Mesendoderm (in vitro differentiated cells): ENCODE results near the gene ACVR1.

Experiments
- DNase-seq: peaks from one replicate; pipeline ENCODE4 v3.0.0; 2013
- H2AK5ac ChIP-seq: 2 replicates; pipeline ENCODE4 v1.6.1; 2013; ENCODE audit warnings: low read length, inconsistent platforms
- H2BK120ac ChIP-seq: 2 replicates; pipeline ENCODE4 v1.6.1; 2013; ENCODE audit warnings: low read depth, mild to moderate bottlenecking, low read length, moderate library complexity, mixed read lengths
- H2BK15ac ChIP-seq: replicated peaks from 2 replicates; pipeline ENCODE4 v1.6.1; 2013; ENCODE audit warnings: low read depth, mild to moderate bottlenecking, moderate library complexity
- H2BK5ac ChIP-seq: 2 replicates; pipeline ENCODE4 v1.6.1; 2013; ENCODE audit warnings: low read length, inconsistent platforms
- H3K18ac ChIP-seq: 2 replicates; pipeline ENCODE4 v1.6.1; 2013; ENCODE audit warnings: mild to moderate bottlenecking, low read length, mixed read lengths
- H3K23ac ChIP-seq: one replicate; pipeline ENCODE4 v1.6.1; 2013; ENCODE audit warnings: low read length
- H3K27ac ChIP-seq: 2 replicates; pipeline ENCODE4 v1.5.1; 2013; ENCODE audit warnings: low read depth, mild to moderate bottlenecking, inconsistent platforms, low read length, moderate library complexity
- H3K27me3 ChIP-seq: 2 replicates; pipeline ENCODE4 v1.6.1; 2013; ENCODE audit warnings: low read length, control low read depth, mild to moderate bottlenecking, inconsistent platforms; ENCODE audit not compliant: insufficient read depth, poor library complexity
- H3K36me3 ChIP-seq: 2 replicates; pipeline ENCODE4 v1.6.1; 2013; ENCODE audit warnings: low read length, inconsistent platforms; ENCODE audit not compliant: control insufficient read depth, insufficient read depth
- H3K4ac ChIP-seq: one replicate; pipeline ENCODE4 v1.6.1; 2013; ENCODE audit warnings: low read depth, mild to moderate bottlenecking, low read length, moderate library complexity
- H3K4me1 ChIP-seq: 2 replicates; pipeline ENCODE4 v1.6.1; 2013; ENCODE audit warnings: low read depth, low read length, inconsistent platforms; ENCODE audit not compliant: control insufficient read depth
- H3K4me2 ChIP-seq: 2 replicates; pipeline ENCODE4 v1.6.1; 2013; ENCODE audit warnings: low read length
- H3K4me3 ChIP-seq: 2 replicates; pipeline ENCODE4 v1.5.1; 2013; ENCODE audit warnings: mild to moderate bottlenecking, low read length
- H3K56ac ChIP-seq: one replicate; pipeline ENCODE4 v1.6.1; 2013; ENCODE audit warnings: low read length
- H3K79me1 ChIP-seq: 2 replicates; pipeline ENCODE4 v1.6.1; 2013; ENCODE audit warnings: low read length, inconsistent platforms
- H3K79me2 ChIP-seq: 2 replicates; pipeline ENCODE4 v1.6.1; 2013; ENCODE audit warnings: mild to moderate bottlenecking, low read length; ENCODE audit not compliant: control insufficient read depth, insufficient read depth
- H3K9ac ChIP-seq: 2 replicates; pipeline ENCODE4 v1.6.1; 2013; ENCODE audit warnings: low read length, inconsistent platforms
- H4K5ac ChIP-seq: one replicate; pipeline ENCODE4 v1.6.1; 2013; ENCODE audit warnings: low read length
- H4K8ac ChIP-seq: one replicate; pipeline ENCODE4 v1.6.1; 2013; ENCODE audit warnings: low read depth, mild to moderate bottlenecking, control low read depth, low read length, moderate library complexity
- WGBS: extraction: QIAGEN DNeasy Blood & Tissue Kit; methylation state at CpG from one replicate; pipeline ENCODE4 v1.1.7; 2013; ENCODE audit warnings: low lambda C conversion rate, missing lambda C conversion rate; ENCODE audit not compliant: insufficient coverage; ENCODE audit errors: extremely low coverage; 5-methylcytosine and 5-hydroxymethylcytosine counted together

The ACVR1 gene

DNA sequence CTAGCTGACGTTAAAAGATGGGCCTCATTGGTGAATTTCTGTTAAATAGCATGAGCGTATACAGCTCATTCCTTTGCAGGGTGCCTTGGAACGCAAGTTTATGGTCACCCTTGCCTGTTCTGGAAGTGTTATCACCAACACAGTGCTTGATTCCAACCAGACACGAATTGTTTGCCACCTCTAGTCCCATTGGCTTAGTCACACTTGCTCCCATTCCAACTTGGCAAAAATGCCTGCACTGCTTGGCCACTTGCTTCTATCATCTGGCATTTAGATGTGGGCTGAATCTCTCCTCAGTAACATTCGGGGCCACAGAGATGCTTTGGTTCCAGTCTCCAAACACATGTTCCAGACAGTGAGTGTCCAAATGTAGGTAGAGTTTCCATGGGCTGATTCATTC lies 27.5 kb upstream of the ACVR1 start:
- Histone ChIP-seq H3K36me3 (no peaks in the 10 kb centered on the region), H3K18ac (no peak overlapping the region), H3K56ac (peak overlapping the region; percentile 43), H2AK5ac (peak overlapping the region; percentile 59), H3K27me3 (no peaks in the 10 kb centered on the region), H3K4me2 (no peak overlapping the region), H3K4ac (no peak overlapping the region), H4K8ac (no peak overlapping the region), H3K79me1 (no peaks in the 10 kb centered on the region), H4K5ac (no peak overlapping the region), H2BK5ac (no peak overlapping the region), H3K23ac (no peak overlapping the region), H3K4me1 (peaks cover 3% of the 10 kb centered on the region), H3K4me3 (no peak overlapping the region), H3K9ac (no peak overlapping the region), H3K79me2 (no peaks in the 10 kb centered on the region), H2BK120ac (no peak overlapping the region), H3K27ac (no peak overlapping the region), H2BK15ac (no peak overlapping the region)
- DNase-seq = no peak
- WGBS = no CpG with 5 or more reads among the region's 5 CpGs

- Histone ChIP-seq H3K4me2 (no peak overlapping the region), H4K5ac (no peak overlapping the region), H3K36me3 (no peaks in the 10 kb centered on the region), H3K56ac (peak overlapping the region; percentile 43), H3K79me1 (no peaks in the 10 kb centered on the region), H3K79me2 (no peaks in the 10 kb centered on the region), H3K23ac (no peak overlapping the region), H2BK5ac (no peak overlapping the region), H2BK120ac (no peak overlapping the region), H3K27me3 (no peaks in the 10 kb centered on the region), H3K27ac (no peak overlapping the region), H3K9ac (no peak overlapping the region), H3K4me1 (peaks cover 3% of the 10 kb centered on the region), H3K18ac (no peak overlapping the region), H2BK15ac (no peak overlapping the region), H4K8ac (no peak overlapping the region), H3K4me3 (no peak overlapping the region), H3K4ac (no peak overlapping the region), H2AK5ac (peak overlapping the region; percentile 59)
- no peak for DNase-seq
- WGBS = no CpG with 5 or more reads among the region's 4 CpGs
Measured at GRCh38 chr2:157903151-157903550, 27.0 kb upstream of the ACVR1 start.

DNA sequence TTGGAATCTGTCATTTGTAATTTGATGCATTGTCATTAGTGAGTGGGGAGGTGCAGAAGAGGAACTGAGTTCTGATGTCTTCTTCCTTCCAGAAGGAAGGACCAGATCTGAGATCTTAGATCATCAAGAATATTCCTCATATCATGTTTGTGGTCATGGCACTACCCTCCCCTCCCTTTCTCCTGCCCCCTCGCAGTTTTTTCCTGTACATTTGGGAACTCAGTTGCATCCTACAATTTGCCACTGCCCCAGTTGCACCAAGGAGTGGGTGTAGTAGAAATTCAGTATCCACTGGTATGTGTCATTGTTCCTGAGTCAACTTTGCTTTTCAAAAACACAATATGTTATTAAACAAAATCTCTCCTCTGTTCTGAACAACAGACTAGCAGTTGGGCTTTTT lies 26.6 kb upstream of the ACVR1 start:
- Histone ChIP-seq H4K5ac (no peak overlapping the region), H3K4me1 (peaks cover 3% of the 10 kb centered on the region), H3K36me3 (no peaks in the 10 kb centered on the region), H3K27me3 (no peaks in the 10 kb centered on the region), H3K4me3 (no peak overlapping the region), H3K23ac (no peak overlapping the region), H3K79me1 (no peaks in the 10 kb centered on the region), H2AK5ac (no peak overlapping the region), H4K8ac (no peak overlapping the region), H3K9ac (no peak overlapping the region), H3K79me2 (no peaks in the 10 kb centered on the region), H3K56ac (peak overlapping the region; percentile 51), H2BK5ac (no peak overlapping the region), H3K18ac (no peak overlapping the region), H2BK120ac (no peak overlapping the region), H3K4ac (no peak overlapping the region), H3K4me2 (no peak overlapping the region), H3K27ac (no peak overlapping the region), H2BK15ac (no peak overlapping the region)
- no CpG with 5 or more reads among the region's 1 CpG for WGBS
- DNase-seq = no peak

GRCh38 chr2:157901325-157901724 lies 25.2 kb upstream of the ACVR1 start:
- no peaks in the 10 kb centered on the region for H3K36me3 ChIP-seq
- no peak overlapping the region for H3K4ac ChIP-seq
- H3K27ac ChIP-seq = no peak overlapping the region
- H3K56ac ChIP-seq = no peak overlapping the region
- H4K5ac ChIP-seq = no peak overlapping the region
- no peak overlapping the region for H3K4me2 ChIP-seq
- H3K4me3 ChIP-seq = no peak overlapping the region
- H3K79me1 ChIP-seq = no peaks in the 10 kb centered on the region
- no peak overlapping the region for H2BK5ac ChIP-seq
- DNase-seq = peak; percentile 45
- no peak overlapping the region for H4K8ac ChIP-seq
- no peak overlapping the region for H2AK5ac ChIP-seq
- H3K18ac ChIP-seq = no peak overlapping the region
- no peak overlapping the region for H2BK15ac ChIP-seq
- no peak overlapping the region for H3K9ac ChIP-seq
- H3K79me2 ChIP-seq = no peaks in the 10 kb centered on the region
- H3K23ac ChIP-seq = no peak overlapping the region
- H3K4me1 ChIP-seq = peaks cover 3% of the 10 kb centered on the region
- no peak overlapping the region for H2BK120ac ChIP-seq
- no peaks in the 10 kb centered on the region for H3K27me3 ChIP-seq
- no CpG with 5 or more reads among the region's 3 CpGs for WGBS

GRCh38 chr2:157900684-157901083 lies 24.6 kb upstream of the ACVR1 start:
- H4K8ac ChIP-seq = no peak overlapping the region
- no peak overlapping the region for H3K9ac ChIP-seq
- no peak overlapping the region for H3K4me2 ChIP-seq
- no peak overlapping the region for H2BK120ac ChIP-seq
- H3K4me3 ChIP-seq = no peak overlapping the region
- no peak overlapping the region for H4K5ac ChIP-seq
- H3K36me3 ChIP-seq = no peaks in the 10 kb centered on the region
- H3K18ac ChIP-seq = no peak overlapping the region
- H3K4me1 ChIP-seq = peaks cover 3% of the 10 kb centered on the region
- H3K27ac ChIP-seq = no peak overlapping the region
- H3K23ac ChIP-seq = no peak overlapping the region
- H2BK5ac ChIP-seq = no peak overlapping the region
- no peak overlapping the region for H2AK5ac ChIP-seq
- no peak overlapping the region for H2BK15ac ChIP-seq
- H3K56ac ChIP-seq = no peak overlapping the region
- no peaks in the 10 kb centered on the region for H3K79me1 ChIP-seq
- no peak for DNase-seq
- no peaks in the 10 kb centered on the region for H3K79me2 ChIP-seq
- H3K27me3 ChIP-seq = no peaks in the 10 kb centered on the region
- WGBS = no CpG with 5 or more reads among the region's 2 CpGs
- H3K4ac ChIP-seq = no peak overlapping the region

DNA sequence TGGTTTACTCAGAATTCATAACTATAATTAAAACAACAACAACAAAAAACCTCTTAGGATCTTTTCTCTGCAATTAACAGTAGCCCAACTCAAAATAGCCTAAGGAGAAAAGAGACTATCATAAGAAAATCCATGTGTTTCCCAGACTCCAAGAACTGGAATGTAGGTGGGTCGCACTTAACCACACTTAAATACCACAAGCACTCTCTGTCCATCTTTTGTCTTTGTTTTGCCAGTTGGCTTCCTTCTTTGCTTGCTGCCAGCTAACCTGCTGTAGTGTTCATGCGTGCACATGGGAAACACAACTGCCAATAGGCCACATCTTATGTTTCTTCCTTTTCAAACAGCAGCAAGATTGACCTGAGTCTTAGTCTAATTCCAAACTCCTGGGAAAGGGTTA lies 24.1 kb upstream of the ACVR1 start:
- Histone ChIP-seq H3K56ac (no peak overlapping the region), H3K4ac (no peak overlapping the region), H3K79me1 (no peaks in the 10 kb centered on the region), H2AK5ac (no peak overlapping the region), H3K4me1 (peaks cover 3% of the 10 kb centered on the region), H3K18ac (no peak overlapping the region), H3K9ac (no peak overlapping the region), H4K5ac (no peak overlapping the region), H3K27me3 (no peaks in the 10 kb centered on the region), H3K4me2 (no peak overlapping the region), H2BK15ac (no peak overlapping the region), H2BK5ac (no peak overlapping the region), H3K36me3 (no peaks in the 10 kb centered on the region), H3K23ac (no peak overlapping the region), H4K8ac (no peak overlapping the region), H2BK120ac (no peak overlapping the region), H3K4me3 (no peak overlapping the region), H3K27ac (no peak overlapping the region), H3K79me2 (no peaks in the 10 kb centered on the region)
- DNase-seq = no peak
- no CpG with 5 or more reads among the region's 2 CpGs for WGBS
